ENCODE results near the gene GJC2.

DNA sequence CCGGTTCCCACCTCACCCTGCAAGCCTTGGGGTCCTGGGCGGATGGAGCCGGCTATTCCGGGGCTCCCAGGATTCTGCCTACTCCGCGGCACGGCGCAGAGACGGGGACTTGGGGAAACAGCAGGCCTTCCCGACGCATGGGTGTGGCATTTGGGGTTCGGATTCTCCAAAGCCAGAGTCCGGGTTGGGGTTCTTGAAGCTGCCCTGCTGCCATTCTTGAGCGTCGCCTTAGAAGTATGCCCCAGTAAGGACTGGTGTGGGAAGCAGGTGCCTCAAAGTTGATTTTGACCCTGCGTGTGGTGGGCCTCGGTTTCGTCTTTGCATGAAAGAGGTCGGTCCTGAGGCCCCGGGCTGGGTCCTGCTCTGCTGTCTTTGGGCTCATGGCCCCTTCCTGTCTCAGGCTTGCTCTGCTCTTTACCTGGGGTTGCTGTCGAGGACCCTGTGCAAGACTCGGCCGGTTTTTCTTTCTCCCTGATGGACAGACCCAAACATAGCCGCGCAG lies 9.0 kb upstream of the GJC2 start:
- TF ChIP-seq, protein P1, sequence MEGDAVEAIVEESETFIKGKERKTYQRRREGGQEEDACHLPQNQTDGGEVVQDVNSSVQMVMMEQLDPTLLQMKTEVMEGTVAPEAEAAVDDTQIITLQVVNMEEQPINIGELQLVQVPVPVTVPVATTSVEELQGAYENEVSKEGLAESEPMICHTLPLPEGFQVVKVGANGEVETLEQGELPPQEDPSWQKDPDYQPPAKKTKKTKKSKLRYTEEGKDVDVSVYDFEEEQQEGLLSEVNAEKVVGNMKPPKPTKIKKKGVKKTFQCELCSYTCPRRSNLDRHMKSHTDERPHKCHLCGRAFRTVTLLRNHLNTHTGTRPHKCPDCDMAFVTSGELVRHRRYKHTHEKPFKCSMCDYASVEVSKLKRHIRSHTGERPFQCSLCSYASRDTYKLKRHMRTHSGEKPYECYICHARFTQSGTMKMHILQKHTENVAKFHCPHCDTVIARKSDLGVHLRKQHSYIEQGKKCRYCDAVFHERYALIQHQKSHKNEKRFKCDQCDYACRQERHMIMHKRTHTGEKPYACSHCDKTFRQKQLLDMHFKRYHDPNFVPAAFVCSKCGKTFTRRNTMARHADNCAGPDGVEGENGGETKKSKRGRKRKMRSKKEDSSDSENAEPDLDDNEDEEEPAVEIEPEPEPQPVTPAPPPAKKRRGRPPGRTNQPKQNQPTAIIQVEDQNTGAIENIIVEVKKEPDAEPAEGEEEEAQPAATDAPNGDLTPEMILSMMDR (IDR thresholded peaks at IDR 0.05), result no peak
- TF ChIP-seq EP300 (IDR thresholded peaks at IDR 0.05), result no peak

Measured in stomach (tissue), 4 donors.